Adipocyte (in vitro differentiated cells): ENCODE results near the gene MUC4.
A peak's percentile ranks its signal among the peaks of the same experiment; 100 is the strongest.

Experiments
- DNase-seq: peaks from one replicate; pipeline ENCODE4 v3.0.0-alpha.2; 2015; ENCODE audit warnings: low read depth
- H3K27me3 ChIP-seq: replicated peaks from 2 replicates; pipeline ENCODE4 v1.7.0; 2013; ENCODE audit warnings: mild to moderate bottlenecking, low read length, moderate library complexity; ENCODE audit not compliant: control insufficient read depth, insufficient read depth
- H3K36me3 ChIP-seq: 2 replicates; pipeline ENCODE4 v1.7.0; 2013; ENCODE audit warnings: low read length, mild to moderate bottlenecking, moderate library complexity; ENCODE audit not compliant: control insufficient read depth, insufficient read depth, severe bottlenecking
- H3K4me1 ChIP-seq: 2 replicates; pipeline ENCODE4 v1.7.0; 2013; ENCODE audit warnings: mild to moderate bottlenecking, low read length, moderate library complexity; ENCODE audit not compliant: control insufficient read depth, insufficient read depth
- H3K4me3 ChIP-seq: 2 replicates; pipeline ENCODE4 v1.7.0; 2013; ENCODE audit warnings: mild to moderate bottlenecking, low read length, moderate library complexity
- H3K9ac ChIP-seq: 2 replicates; pipeline ENCODE4 v1.7.0; 2013; ENCODE audit warnings: mild to moderate bottlenecking, low read length, moderate library complexity
- H3K9me3 ChIP-seq: 2 replicates; pipeline ENCODE4 v1.7.0; 2013; ENCODE audit warnings: mild to moderate bottlenecking, low read length, moderate library complexity; ENCODE audit not compliant: control insufficient read depth

MUC4 gene

DNA sequence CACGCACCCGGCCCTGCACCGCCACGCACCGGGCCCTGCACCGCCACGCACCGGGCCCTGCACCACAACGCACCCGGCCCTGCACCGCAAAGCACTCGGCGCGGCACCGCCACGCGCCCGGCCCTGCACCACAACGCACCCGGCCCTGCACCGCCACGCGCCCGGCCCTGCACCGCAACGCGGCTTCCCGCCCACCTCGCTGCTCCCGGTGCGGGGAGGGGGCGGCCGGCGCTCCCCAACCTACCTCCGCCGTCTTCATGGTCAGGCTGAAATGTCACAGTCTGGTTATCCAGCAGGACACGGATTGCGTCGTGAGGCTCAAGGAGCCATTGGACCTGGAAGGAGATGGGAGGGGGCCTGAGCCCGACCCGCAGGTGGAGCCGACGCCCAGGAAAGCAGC is 49.1 kb downstream of the MUC4 start:
- DNase-seq: no peak
- no peak overlapping the region for H3K9ac ChIP-seq
- peaks cover 60% of the 10 kb centered on the region for H3K27me3 ChIP-seq
- peaks cover 4% of the 10 kb centered on the region for H3K4me1 ChIP-seq
- no peak overlapping the region for H3K4me3 ChIP-seq
- no peaks in the 10 kb centered on the region for H3K36me3 ChIP-seq
- no peaks in the 10 kb centered on the region for H3K9me3 ChIP-seq

DNA sequence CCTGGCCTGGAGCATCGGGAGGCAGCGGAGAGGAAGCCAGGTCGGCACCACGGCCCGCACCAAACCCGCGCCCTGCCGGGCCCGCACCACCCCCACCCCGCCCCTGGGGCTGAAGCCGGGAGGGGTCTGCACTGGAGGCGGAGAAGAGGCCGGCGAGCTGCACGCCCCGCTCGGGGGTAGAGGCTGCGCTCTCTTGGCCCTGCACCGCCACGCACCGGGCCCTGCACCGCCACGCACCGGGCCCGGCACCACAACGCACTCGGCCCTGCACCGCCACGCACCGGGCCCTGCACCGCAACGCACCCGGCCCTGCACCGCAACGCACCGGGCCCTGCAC is 49.5 kb downstream of the MUC4 start:
- Histone ChIP-seq H3K9ac (no peak overlapping the region), H3K4me3 (no peak overlapping the region), H3K36me3 (no peaks in the 10 kb centered on the region), H3K9me3 (no peaks in the 10 kb centered on the region), H3K4me1 (peaks cover 4% of the 10 kb centered on the region), H3K27me3 (peaks cover 64% of the 10 kb centered on the region)
- DNase-seq: no peak

DNA sequence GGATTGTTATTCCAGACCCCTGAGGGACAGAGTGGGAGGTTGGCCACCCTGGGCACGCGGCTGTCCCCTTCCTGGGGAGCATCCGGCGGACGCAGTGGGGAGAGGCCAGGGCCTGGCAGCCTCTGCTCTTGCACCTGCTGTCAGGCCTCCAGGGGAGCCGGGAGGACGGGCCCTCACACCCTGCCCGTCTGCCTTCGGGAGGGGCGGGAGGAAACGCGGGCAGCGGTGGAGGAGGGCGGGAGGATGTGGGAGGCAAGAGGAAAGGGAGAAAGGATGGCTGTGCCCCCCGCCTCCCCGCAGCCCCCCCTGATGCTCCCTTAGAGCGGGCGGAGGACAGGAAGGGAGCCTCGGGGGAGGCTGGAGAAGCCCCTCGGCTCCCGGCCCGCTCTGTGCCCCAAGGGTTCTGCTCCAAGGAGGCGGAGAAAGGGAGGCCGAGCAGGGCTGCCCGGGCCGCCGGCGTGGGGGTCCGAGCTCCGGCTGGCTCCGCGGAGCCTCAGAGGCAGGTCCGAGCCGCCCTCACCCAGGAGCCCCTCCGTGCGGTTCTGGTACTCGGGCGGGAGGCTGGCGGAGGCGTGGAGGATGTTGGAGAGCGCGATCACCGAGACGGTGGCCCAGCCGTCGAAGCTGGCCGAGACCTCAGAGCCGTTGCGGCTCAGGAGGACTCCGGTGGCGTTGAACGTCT is 50.0 kb downstream of the MUC4 start:
- H3K27me3 ChIP-seq: peaks cover 65% of the 10 kb centered on the region
- H3K4me3 ChIP-seq: no peak overlapping the region
- DNase-seq: no peak
- H3K9ac ChIP-seq: no peak overlapping the region
- H3K9me3 ChIP-seq: no peaks in the 10 kb centered on the region
- H3K4me1 ChIP-seq: peaks cover 4% of the 10 kb centered on the region
- no peaks in the 10 kb centered on the region for H3K36me3 ChIP-seq

DNA sequence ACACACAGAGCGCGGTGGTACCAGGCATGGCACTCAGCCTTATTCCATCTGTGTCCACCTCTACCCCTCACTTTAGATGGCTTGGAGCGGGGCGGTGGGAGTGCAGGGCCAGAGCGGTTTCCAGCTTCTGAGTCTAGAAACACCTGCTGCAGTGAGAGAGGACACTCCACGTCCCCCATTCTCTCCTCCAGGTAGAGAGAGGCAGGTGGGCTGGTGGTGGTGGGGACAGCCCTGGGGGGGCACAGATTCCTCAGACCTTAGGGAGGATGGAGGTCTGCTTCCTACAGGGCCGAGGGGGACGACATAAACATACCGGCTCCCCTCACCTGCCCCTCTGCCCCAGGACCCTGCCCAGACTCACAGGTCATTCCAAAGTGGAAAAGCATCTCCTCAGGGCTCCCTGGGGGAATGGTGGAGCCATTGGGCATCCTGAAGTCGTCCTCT is 50.6 kb downstream of the MUC4 start:
- Histone ChIP-seq H3K9ac (no peak overlapping the region), H3K9me3 (no peaks in the 10 kb centered on the region), H3K36me3 (no peaks in the 10 kb centered on the region), H3K4me3 (no peak overlapping the region), H3K4me1 (peaks cover 6% of the 10 kb centered on the region), H3K27me3 (peaks cover 65% of the 10 kb centered on the region)
- no peak for DNase-seq

DNA sequence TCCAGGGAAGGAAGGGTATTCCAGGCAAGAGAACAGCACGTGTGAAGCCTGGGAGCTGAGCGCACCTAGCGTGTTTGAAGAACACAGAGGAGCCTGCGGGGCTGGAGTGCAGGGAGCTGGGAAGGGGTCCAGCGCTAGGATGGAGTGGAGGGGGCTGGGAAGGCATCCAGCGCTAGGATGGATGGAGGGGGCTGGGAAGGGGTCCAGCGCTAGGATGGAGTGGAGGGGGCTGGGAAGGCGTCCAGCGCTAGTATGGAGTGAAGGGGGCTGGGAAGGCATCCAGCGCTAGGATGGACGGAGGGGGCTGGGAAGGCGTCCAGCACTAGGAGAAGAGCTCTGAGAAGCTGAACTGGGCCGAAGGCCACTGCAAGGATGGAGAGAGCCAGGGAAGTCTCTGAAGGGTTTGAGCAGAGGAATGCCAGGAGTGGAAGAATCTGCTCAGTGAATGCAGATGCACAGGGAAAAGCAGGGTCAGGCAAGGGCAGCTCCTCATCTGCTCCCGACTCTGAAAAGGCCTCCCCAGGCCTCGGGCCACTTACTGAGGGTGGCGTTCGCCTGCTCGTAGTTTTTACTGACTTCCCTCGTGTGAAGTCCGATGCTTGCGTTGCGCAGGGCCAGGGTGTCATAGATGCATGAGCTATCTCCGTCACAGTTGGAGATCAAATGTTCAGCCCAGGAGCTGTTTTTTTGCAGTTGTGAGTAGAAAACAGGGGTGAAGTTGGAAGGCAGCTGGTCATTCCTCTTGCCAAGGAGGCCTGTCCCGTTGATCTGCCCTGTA is 51.2 kb downstream of the MUC4 start:
- DNase-seq: no peak
- H3K27me3 ChIP-seq: peaks cover 67% of the 10 kb centered on the region
- H3K4me1 ChIP-seq: peaks cover 12% of the 10 kb centered on the region
- H3K36me3 ChIP-seq: no peaks in the 10 kb centered on the region
- no peak overlapping the region for H3K4me3 ChIP-seq
- H3K9ac ChIP-seq: no peak overlapping the region
- no peaks in the 10 kb centered on the region for H3K9me3 ChIP-seq

DNA sequence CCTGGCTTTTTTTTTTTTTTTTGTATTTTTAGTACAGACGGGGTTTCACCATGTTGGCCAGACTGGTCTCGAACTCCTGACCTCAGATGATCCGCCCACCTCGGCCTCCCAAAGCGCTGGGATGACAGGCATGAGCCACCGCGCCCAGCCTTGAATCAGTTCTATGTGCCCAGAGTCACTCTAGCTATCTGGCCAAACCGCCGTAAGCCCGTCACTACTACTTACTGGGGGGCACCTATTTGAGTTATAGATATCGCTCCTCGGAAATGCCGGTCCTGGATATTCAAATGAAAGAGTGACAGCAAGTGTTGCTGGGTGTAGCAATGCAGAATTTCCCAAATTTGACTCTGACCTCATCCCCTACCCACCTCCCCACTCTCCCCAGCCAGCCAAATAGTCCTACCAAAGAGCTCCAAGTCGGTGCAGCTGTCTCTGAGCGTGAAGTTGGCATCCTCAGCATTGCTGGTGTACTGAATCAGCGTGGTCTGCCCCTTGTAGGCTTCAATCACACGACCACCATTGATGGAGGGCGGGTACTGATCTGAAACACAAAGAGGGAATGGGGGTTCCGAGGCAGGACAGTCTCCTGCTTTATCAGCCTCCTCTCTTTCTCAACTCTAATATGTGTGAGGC is 52.9 kb downstream of the MUC4 start:
- no peak for DNase-seq
- peaks cover 65% of the 10 kb centered on the region for H3K27me3 ChIP-seq
- no peak overlapping the region for H3K4me3 ChIP-seq
- H3K9ac ChIP-seq: no peak overlapping the region
- no peaks in the 10 kb centered on the region for H3K36me3 ChIP-seq
- peaks cover 15% of the 10 kb centered on the region for H3K4me1 ChIP-seq
- no peaks in the 10 kb centered on the region for H3K9me3 ChIP-seq

DNA sequence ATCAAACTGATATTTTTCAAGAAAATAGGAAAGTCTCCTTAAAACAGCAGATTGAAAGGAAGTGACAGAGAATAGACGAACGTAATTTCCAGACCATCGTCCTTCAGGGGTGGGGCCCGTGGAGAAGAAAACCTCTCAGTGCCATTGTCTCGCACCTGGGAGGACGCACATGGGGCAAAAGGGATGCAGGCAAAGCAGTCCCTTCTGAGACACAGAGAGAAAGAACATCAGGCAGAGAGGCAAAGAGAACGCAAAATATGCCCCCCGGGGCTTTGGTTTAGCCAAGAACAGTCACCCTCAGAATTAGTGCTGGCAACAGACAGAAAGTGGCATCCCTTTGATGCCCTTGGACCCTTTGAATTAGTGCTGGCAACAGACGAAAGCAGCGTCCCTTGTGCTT is 53.9 kb downstream of the MUC4 start:
- Histone ChIP-seq H3K9me3 (no peaks in the 10 kb centered on the region), H3K4me1 (peaks cover 15% of the 10 kb centered on the region), H3K4me3 (no peak overlapping the region), H3K27me3 (peaks cover 57% of the 10 kb centered on the region), H3K9ac (no peak overlapping the region), H3K36me3 (no peaks in the 10 kb centered on the region)
- no peak for DNase-seq

DNA sequence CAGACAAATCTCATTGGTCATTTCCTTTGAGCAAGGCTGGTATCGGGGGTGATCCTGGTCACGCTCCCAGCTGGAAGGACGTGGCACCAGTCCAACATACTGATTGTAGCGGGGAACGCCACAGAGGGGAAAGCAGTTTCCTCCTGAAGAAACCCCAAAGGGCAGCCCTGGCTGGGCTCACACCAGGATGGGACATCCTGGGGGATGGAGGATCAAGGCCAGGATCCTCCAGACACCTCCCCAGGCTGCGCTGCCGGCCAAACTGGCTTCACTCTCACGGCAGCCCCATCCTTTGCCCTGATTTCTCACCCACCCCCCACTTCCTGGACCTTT is 54.3 kb downstream of the MUC4 start:
- no peaks in the 10 kb centered on the region for H3K36me3 ChIP-seq
- H3K4me3 ChIP-seq: no peak overlapping the region
- H3K27me3 ChIP-seq: peaks cover 57% of the 10 kb centered on the region
- H3K9me3 ChIP-seq: no peaks in the 10 kb centered on the region
- no peak for DNase-seq
- H3K9ac ChIP-seq: no peak overlapping the region
- peaks cover 15% of the 10 kb centered on the region for H3K4me1 ChIP-seq

DNA sequence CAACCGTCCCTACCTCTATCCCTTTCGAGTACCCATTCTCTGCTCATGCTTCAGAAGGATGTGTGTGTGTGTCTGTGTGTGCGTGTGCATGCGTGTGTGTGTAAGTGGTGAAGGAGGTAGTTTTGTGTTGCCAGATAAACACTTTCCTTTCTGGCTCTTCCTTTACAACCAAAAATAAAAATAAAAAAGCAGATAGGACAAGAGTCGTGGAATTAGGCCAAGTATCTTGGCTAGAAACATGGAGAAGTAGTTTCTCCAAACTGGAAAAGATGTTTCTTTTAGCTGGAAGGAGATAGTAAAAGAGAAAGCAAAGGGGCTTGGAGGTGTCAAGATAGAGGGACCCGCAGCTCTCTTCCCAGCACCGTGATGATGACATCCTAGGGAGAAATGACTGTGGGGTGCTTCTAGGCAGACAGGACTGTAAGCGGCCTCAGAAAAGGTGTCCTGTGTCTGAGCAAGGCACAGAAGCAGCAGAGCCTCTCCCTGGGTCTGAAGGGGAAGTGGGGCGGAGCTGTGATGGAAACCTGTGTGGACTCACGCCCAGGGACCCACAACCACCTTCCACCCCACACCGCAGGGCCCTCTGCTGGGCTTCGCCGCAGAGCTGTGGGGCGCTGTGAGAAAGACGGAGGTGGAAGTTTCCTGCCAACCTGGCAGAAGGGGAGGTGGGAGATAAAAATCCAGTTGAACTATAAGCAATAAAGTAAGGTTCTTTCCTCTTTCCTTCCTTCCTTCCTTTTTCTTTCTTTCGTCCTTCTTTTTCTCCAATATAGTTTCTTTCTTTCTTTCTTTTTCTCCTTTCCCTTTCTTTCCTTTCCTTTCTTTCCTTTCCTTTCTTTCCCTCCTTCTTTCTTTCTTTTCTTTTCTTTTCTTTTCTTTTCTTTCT is 55.7 kb downstream of the MUC4 start:
- peaks cover 56% of the 10 kb centered on the region for H3K27me3 ChIP-seq
- no peak for DNase-seq
- H3K4me3 ChIP-seq: peak overlapping the region; percentile 2
- peaks cover 15% of the 10 kb centered on the region for H3K4me1 ChIP-seq
- H3K9me3 ChIP-seq: no peaks in the 10 kb centered on the region
- no peaks in the 10 kb centered on the region for H3K36me3 ChIP-seq
- no peak overlapping the region for H3K9ac ChIP-seq

DNA sequence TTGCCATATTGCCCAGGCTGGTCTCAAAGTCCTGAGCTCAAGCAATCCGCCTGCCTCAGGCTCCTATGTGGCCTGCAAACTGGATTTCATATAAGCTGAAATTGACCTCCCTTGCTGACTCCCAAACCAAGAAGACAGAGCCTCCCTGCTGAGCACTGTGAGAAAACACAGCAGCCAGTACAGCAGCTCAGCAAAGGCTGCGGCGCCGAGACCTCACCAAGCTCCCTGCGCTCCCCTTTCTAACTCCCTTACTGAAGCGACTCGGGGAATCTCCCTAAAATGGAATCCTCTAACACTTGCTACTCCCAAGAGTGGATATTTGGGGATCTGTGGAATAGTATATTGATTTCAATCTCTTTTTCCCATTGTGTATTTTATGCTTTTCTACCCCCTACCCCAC is 56.3 kb downstream of the MUC4 start:
- Histone ChIP-seq H3K36me3 (no peaks in the 10 kb centered on the region), H3K9me3 (no peaks in the 10 kb centered on the region), H3K4me3 (peak overlapping the region; percentile 2), H3K27me3 (peaks cover 54% of the 10 kb centered on the region), H3K9ac (no peak overlapping the region), H3K4me1 (peaks cover 11% of the 10 kb centered on the region)
- DNase-seq: no peak

DNA sequence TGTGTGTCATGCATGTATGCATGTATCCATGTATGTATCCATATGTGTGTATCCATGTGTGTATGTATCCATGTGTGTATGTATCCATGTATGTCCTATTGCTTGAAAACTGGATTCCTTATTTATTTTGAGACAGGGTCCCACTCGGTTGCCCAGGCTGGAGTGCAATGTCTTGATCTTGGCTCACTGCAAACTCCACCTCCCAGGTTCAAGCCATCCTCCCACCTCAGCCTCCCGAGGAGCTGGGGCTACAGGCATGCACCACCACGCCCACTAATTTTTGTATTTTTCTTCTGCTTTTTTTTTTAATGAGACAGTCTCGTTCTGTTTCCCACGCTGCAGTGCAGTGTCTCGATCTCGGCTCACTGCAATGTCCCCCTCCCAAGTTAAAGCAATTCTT is 56.8 kb downstream of the MUC4 start:
- no peaks in the 10 kb centered on the region for H3K9me3 ChIP-seq
- H3K4me3 ChIP-seq: no peak overlapping the region
- H3K36me3 ChIP-seq: no peaks in the 10 kb centered on the region
- peaks cover 51% of the 10 kb centered on the region for H3K27me3 ChIP-seq
- no peak for DNase-seq
- no peak overlapping the region for H3K9ac ChIP-seq
- H3K4me1 ChIP-seq: peaks cover 11% of the 10 kb centered on the region
